Large intestine (tissue), 3 donors: ENCODE data around the gene CHST13. TPM values are rescaled to one million over a fixed set of nuclear protein-coding genes. Genes with fewer than 3 reads are reported as not detected.
"Not testable (repeated sequence)": the region's sequence is repeated elsewhere in the genome, so short reads cannot be mapped to it uniquely, and the experiment has no call there.

Experiments used
- DNase-seq, 2 donors: peaks; one replicate each; pipeline versions ENCODE4 v3.0.0 to v3.0.0-alpha.2; 2013
- H3K27ac ChIP-seq: one replicate; pipeline ENCODE4 v1.5.1; 2013; ENCODE audit warnings: low read length
- H3K27me3 ChIP-seq: 2 replicates; pipeline ENCODE4 v1.6.1; 2013; ENCODE audit warnings: low read length; ENCODE audit not compliant: control insufficient read depth, insufficient read depth
- H3K36me3 ChIP-seq: 2 replicates; pipeline ENCODE4 v1.6.1; 2013; ENCODE audit warnings: low read length; ENCODE audit not compliant: control insufficient read depth, insufficient read depth
- H3K4me1 ChIP-seq: one replicate; pipeline ENCODE4 v1.6.1; 2013; ENCODE audit warnings: low read length; ENCODE audit not compliant: control insufficient read depth, insufficient read depth
- H3K4me3 ChIP-seq: one replicate; pipeline ENCODE4 v1.5.1; 2013; ENCODE audit warnings: low read length
- H3K9me3 ChIP-seq: one replicate; pipeline ENCODE4 v1.6.1; 2013; ENCODE audit warnings: mild to moderate bottlenecking, low read depth, low read length, moderate library complexity; ENCODE audit not compliant: control insufficient read depth
- WGBS: methylation state at CpG from one replicate; pipeline ENCODE4 v1.1.5; 2013; ENCODE audit warnings: low lambda C conversion rate; ENCODE audit not compliant: insufficient coverage; 5-methylcytosine and 5-hydroxymethylcytosine counted together
- polyA plus RNA-seq: library from polyadenylated mRNA; unstranded; fragments of 120-200 nt; gene quantifications from one replicate; pipeline ENCODE4 v1.2.1, GENCODE V29; 2013

Gene CHST13
- polyA plus RNA-seq, 1 donor = 57.2 TPM

DNA sequence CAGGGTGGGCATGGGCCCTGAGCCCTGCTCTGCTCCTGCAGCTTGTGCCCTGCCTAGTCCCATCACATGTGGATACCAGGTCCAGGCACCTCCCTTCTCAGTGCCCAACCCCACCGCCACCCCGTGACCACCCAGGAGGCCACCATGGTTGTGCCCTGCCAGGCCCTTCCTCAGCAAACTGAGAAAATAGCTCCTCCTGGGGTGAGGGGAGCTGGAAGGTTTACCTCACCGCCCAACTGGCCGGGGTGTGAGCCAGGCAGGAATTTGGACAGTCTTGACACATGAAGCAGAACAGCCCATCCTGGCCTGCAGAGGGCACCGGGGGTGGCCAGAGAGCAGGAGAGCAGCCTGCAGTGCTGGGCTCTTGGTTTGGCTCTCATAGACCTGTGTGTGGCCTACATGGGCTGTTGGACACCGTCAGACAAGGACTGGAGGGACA, 46.2 kb downstream of the CHST13 start:
- no peaks in the 10 kb centered on the region for H3K9me3 ChIP-seq
- H3K27me3 ChIP-seq = no peaks in the 10 kb centered on the region
- no peaks in the 10 kb centered on the region for H3K4me1 ChIP-seq
- DNase-seq = no peak
- no peaks in the 10 kb centered on the region for H3K36me3 ChIP-seq
- no peak overlapping the region for H3K4me3 ChIP-seq
- H3K27ac ChIP-seq = no peak overlapping the region
- no CpG with 5 or more reads among the region's 6 CpGs for WGBS

DNA sequence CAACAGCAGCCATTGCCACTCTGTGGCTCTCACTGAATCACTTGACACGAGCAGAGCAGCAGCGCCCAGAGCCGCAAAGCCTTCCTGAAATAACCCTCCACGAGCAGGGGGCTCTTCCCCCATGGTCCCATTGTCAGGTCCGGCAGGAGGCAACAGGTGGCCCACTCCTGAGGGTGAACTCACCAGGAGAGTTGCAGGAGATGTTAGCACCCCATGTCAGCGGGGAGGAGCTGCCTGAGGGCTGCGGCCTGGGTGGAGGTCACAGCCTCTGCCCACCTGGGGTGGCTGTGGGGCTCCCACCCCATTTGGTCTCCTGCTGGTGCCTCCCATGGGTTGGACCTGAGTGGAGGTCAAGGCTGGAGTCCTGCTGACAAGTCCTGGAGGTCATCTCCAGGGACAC, 47.1 kb downstream of the CHST13 start:
- Histone ChIP-seq H3K4me3 (no peak overlapping the region), H3K9me3 (no peaks in the 10 kb centered on the region), H3K4me1 (no peaks in the 10 kb centered on the region), H3K27me3 (no peaks in the 10 kb centered on the region), H3K36me3 (no peaks in the 10 kb centered on the region), H3K27ac (no peak overlapping the region)
- no peak for DNase-seq
- WGBS = no CpG with 5 or more reads among the region's 7 CpGs

DNA sequence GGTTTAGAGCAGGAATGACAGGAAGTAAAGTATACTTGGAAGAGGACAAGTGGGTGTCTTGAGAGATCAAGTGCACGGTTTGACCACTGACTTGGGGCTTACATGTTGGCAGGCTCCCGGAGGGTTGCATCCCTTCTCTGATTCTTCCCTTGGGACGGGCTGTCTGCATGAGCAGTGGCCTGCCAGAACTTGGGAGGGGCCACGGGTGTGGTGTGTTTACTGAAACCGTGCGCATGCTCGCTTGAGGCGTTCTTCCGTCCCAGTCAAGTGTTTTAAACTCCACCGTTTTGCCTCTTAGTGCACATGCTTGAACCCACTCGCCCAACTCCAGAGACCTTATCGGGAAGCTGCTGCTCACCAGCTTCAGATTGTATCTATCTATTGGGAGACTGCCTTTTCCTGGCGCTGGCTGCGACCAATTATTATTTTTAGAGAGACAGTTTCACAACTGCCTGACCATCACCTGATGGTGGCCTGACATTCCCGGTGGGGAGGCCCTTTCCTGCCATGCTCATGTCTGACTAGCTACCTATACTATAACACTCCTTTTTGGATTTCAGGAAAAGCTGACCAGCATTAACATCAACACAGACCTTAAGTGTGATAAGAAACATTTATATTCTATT, 49.6 kb downstream of the CHST13 start:
- H3K4me3 ChIP-seq = no peak overlapping the region
- WGBS = 83% methylated on average over 1 of the region's 15 CpGs
- no peaks in the 10 kb centered on the region for H3K4me1 ChIP-seq
- no peak for DNase-seq
- no peaks in the 10 kb centered on the region for H3K27me3 ChIP-seq
- no peak overlapping the region for H3K27ac ChIP-seq
- H3K36me3 ChIP-seq = no peaks in the 10 kb centered on the region
- H3K9me3 ChIP-seq = no peaks in the 10 kb centered on the region

DNA sequence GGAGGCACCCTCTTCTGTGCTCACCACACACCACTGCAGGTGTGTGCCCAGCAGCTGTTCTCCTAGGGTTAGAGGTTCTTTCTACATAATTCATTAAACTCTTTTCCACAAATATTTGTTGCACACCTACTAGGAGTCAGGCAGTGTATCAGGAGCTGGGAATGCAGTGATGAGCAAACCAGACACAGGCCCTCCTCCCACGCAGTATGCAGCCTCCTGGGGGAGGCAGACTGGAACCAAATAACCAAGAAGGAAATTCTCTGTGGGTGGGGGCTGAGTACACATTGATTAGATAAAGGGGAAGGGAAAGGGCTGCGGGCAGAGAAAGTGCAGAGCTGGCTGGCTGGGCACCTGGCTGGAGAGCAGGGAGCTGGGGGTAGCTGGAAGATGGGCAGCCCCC, 53.3 kb downstream of the CHST13 start:
- DNase-seq = no peak
- no peak overlapping the region for H3K27ac ChIP-seq
- WGBS = 20% methylated on average over 1 of the region's 2 CpGs
- H3K4me3 ChIP-seq = no peak overlapping the region
- no peaks in the 10 kb centered on the region for H3K27me3 ChIP-seq
- H3K4me1 ChIP-seq = no peaks in the 10 kb centered on the region
- H3K36me3 ChIP-seq = no peaks in the 10 kb centered on the region
- no peaks in the 10 kb centered on the region for H3K9me3 ChIP-seq

DNA sequence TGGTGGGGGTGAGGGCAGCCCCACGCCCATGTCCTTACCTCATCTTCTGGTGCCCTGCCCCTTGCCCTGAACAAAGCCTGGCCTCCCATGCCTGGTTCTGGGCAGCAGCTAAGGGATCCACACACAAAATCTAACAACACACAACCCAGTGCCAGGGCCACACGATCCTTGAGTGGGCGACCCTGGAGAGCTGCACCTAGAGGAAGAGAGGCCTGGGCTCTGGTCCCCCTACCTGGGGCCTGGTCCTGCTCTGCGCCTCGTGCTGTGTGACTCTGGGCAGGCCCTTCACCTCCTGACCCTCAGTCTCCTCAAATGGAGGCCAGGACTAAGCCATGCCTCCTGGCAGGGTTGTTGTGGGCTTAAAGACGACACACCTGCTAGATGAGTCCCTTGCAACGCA, 54.7 kb downstream of the CHST13 start:
- no peak overlapping the region for H3K4me3 ChIP-seq
- DNase-seq = no peak
- WGBS = no CpG with 5 or more reads among the region's 7 CpGs
- no peaks in the 10 kb centered on the region for H3K4me1 ChIP-seq
- H3K27me3 ChIP-seq = no peaks in the 10 kb centered on the region
- H3K27ac ChIP-seq = no peak overlapping the region
- no peaks in the 10 kb centered on the region for H3K9me3 ChIP-seq
- no peaks in the 10 kb centered on the region for H3K36me3 ChIP-seq

DNA sequence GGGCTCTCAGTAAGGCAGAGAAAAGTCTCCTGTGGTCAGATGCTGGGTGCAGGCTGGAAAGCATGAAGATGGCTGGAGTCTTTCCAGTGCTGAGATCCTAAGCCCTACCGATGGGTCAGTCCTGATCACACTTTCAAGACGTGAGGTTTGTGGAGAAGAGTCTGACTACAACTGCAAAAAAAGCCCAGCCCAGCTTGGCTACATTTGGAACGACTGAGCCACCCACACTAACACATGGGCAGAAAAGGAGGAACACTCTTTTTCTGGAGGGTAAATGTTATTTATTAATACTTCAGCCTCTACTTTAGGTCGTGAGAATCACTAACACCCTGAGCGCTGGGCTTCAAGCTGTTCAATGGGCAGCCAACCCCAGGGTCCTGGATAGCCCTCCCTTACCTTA, 56.8 kb downstream of the CHST13 start:
- H3K36me3 ChIP-seq = no peaks in the 10 kb centered on the region
- no peaks in the 10 kb centered on the region for H3K4me1 ChIP-seq
- no peak for DNase-seq
- H3K27ac ChIP-seq = no peak overlapping the region
- no peaks in the 10 kb centered on the region for H3K27me3 ChIP-seq
- H3K9me3 ChIP-seq = no peaks in the 10 kb centered on the region
- no peak overlapping the region for H3K4me3 ChIP-seq
- WGBS = no CpG with 5 or more reads among the region's 5 CpGs

DNA sequence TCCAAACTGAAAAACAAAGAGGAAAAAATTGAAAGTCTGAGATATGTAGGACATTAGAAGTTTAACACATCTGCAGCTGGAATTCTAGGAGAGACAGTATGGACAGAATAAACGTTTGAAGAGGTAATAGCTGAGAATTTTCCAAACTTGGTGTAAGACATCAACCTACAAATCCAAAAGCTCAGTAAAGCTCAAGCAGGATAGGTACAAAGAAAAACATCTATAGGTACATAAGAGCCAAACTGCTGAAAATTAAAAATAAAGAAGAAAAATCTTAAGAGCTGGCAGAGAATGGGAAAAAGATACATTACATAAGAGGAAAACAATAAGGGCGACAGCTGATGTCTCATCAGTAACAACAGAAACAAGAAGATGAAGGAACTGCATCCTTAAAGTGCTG, 57.6 kb downstream of the CHST13 start:
- no peaks in the 10 kb centered on the region for H3K36me3 ChIP-seq
- H3K27ac ChIP-seq = no peak overlapping the region
- no peaks in the 10 kb centered on the region for H3K27me3 ChIP-seq
- DNase-seq = no peak
- no peak overlapping the region for H3K4me3 ChIP-seq
- 78% methylated on average over 2 of the region's 2 CpGs for WGBS
- no peaks in the 10 kb centered on the region for H3K4me1 ChIP-seq
- no peaks in the 10 kb centered on the region for H3K9me3 ChIP-seq

DNA sequence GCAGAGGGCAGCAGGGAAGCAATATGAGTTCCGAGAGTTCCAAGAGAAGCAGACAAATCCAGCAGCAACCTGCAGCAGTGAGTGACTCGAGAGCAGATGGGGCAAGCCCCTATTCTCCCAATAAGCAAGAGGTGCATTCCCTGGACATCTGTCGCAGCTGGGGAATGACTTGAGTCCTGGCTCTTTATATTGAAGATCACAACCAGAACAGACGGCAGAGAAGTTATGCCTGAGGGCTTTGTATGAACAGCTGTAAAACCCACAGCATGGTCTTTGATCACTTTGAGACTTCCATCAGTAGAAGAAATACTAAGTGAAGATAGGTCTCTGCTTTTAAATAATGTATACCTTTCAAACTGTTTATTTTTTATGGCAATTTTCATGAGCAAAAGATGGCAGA, 58.4 kb downstream of the CHST13 start:
- Histone ChIP-seq H3K27me3 (no peaks in the 10 kb centered on the region), H3K4me1 (no peaks in the 10 kb centered on the region), H3K36me3 (no peaks in the 10 kb centered on the region), H3K4me3 (no peak overlapping the region), H3K27ac (no peak overlapping the region), H3K9me3 (no peaks in the 10 kb centered on the region)
- no peak for DNase-seq
- no CpG with 5 or more reads among the region's 4 CpGs for WGBS

DNA sequence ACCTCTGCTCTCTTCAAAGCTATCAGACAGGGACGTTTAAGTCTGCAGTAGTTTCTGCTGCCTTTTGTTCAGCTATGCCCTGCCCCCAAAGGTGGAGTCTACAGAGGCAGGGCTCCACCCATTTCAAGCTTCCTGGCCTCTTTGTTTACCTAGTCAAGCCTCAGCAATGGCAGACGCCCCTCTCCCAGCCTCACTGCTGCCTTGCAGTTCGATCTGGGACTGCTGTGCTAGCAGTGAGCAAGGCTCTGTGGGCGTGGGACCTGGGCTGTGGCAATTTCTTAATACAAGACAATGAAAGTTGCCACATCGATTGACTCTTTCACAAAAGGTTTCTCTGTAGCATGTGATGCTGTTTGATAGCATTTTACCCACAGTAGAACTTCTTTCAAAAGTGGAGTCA, 67.6 kb downstream of the CHST13 start:
- H3K4me1 ChIP-seq, H3K4me3 ChIP-seq, H3K36me3 ChIP-seq, H3K9me3 ChIP-seq, H3K27me3 ChIP-seq, H3K27ac ChIP-seq, DNase-seq: not testable (repeated sequence)
- WGBS = no CpG with 5 or more reads among the region's 5 CpGs
